ENCODE measurements around the gene KCNJ10. TPM values are rescaled to one million over a fixed set of nuclear protein-coding genes. Genes with fewer than 3 reads are reported as not detected.

Gene KCNJ10
- polyA plus RNA-seq, 1 donor: 0.52 TPM

- no peaks in the 10 kb centered on the region for H3K27me3 ChIP-seq (ENCODE audit: control insufficient read depth, insufficient read depth, low read length)
- no peaks in the 10 kb centered on the region for H3K36me3 ChIP-seq (ENCODE audit: control insufficient read depth, insufficient read depth, low read length)
- H3K27ac ChIP-seq (ENCODE audit: low read length): no peak overlapping the region
- no peaks in the 10 kb centered on the region for H3K9me3 ChIP-seq (ENCODE audit: control insufficient read depth, low read depth, low read length)
- H3K4me3 ChIP-seq (ENCODE audit: low read length): no peak overlapping the region
- no CpG with 5 or more reads among the region's 6 CpGs for WGBS (ENCODE audit: insufficient coverage, low lambda C conversion rate)
- no peaks in the 10 kb centered on the region for H3K4me1 ChIP-seq (ENCODE audit: control insufficient read depth, insufficient read depth, low read length)
- no peak for DNase-seq
These were observed 89.9 kb downstream of the KCNJ10 start for GRCh38 chr1:159980076-159980475.

DNA sequence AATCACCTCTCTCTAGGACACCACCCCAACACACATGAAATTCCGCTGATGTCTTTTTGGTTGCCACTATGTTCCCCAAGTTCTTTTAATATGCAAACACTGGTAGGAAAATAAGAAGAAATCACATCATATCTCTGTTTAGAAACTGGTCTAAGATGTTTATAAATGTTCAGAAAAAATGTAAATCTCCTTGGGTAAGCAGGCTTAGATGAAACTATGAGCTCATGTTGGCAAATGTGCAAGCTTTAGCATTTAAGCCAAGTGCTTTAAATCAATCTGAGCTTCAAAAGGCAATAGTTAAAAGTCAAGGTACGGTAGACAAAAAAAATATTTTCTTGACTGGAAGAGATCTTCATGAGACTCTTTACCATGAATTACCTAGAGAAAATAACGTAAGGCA lies 90.7 kb downstream of the KCNJ10 start:
- no peaks in the 10 kb centered on the region for H3K4me1 ChIP-seq (ENCODE audit: control insufficient read depth, insufficient read depth, low read length)
- no peaks in the 10 kb centered on the region for H3K9me3 ChIP-seq (ENCODE audit: control insufficient read depth, low read depth, low read length)
- WGBS (ENCODE audit: insufficient coverage, low lambda C conversion rate): 89% methylated on average over 2 of the region's 3 CpGs
- H3K4me3 ChIP-seq (ENCODE audit: low read length): no peak overlapping the region
- no peaks in the 10 kb centered on the region for H3K27me3 ChIP-seq (ENCODE audit: control insufficient read depth, insufficient read depth, low read length)
- no peak overlapping the region for H3K27ac ChIP-seq (ENCODE audit: low read length)
- no peaks in the 10 kb centered on the region for H3K36me3 ChIP-seq (ENCODE audit: control insufficient read depth, insufficient read depth, low read length)
- no peak for DNase-seq

- DNase-seq: no peak
- Histone ChIP-seq H3K27ac (ENCODE audit: low read length) (no peak overlapping the region), H3K27me3 (ENCODE audit: control insufficient read depth, insufficient read depth, low read length) (no peaks in the 10 kb centered on the region), H3K9me3 (ENCODE audit: control insufficient read depth, low read depth, low read length) (no peaks in the 10 kb centered on the region), H3K4me3 (ENCODE audit: low read length) (no peak overlapping the region), H3K4me1 (ENCODE audit: control insufficient read depth, insufficient read depth, low read length) (peaks cover 2% of the 10 kb centered on the region), H3K36me3 (ENCODE audit: control insufficient read depth, insufficient read depth, low read length) (no peaks in the 10 kb centered on the region)
- no CpG with 5 or more reads among the region's 2 CpGs for WGBS (ENCODE audit: insufficient coverage, low lambda C conversion rate)
These were observed 91.9 kb downstream of the KCNJ10 start for GRCh38 chr1:159978107-159978398.

DNA sequence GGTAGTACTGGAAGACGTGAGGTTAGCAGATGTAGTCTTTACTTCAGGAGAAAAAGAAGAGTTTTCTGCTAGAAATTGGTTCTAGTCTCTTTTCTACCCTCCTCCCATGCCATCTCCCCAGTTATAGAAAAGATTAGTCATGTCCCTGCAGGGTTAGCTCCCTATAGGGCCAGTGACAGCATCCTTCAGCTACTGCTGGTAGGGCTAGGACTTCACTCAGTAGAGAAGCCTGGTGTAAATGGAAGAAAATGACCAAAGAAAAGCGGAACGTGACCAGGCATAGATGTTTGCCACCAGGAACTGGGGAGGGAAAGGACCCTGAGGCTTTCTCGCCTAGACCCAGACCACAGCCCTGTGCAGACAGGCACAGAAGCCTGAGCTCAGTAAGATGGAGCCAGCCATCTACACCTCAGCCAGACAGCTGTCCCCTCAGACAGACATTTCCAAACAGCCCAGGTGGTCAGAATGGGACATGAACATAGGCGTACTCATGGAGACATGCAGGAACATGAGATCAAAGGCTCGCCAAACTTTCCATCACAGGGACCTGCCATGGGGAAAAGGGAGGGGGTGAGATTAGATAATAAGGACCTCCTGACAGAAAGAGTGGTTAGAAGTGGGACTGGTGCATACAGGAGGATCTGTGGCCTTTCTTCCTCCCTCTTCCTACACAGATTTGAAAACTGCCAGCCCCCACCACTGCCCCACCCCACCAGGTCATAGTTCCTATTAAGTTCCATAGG lies 92.4 kb downstream of the KCNJ10 start:
- WGBS (ENCODE audit: insufficient coverage, low lambda C conversion rate): 90% methylated on average over 2 of the region's 6 CpGs
- no peaks in the 10 kb centered on the region for H3K9me3 ChIP-seq (ENCODE audit: control insufficient read depth, low read depth, low read length)
- no peaks in the 10 kb centered on the region for H3K36me3 ChIP-seq (ENCODE audit: control insufficient read depth, insufficient read depth, low read length)
- DNase-seq: no peak
- H3K27me3 ChIP-seq (ENCODE audit: control insufficient read depth, insufficient read depth, low read length): no peaks in the 10 kb centered on the region
- H3K4me1 ChIP-seq (ENCODE audit: control insufficient read depth, insufficient read depth, low read length): peaks cover 6% of the 10 kb centered on the region
- no peak overlapping the region for H3K27ac ChIP-seq (ENCODE audit: low read length)
- no peak overlapping the region for H3K4me3 ChIP-seq (ENCODE audit: low read length)

GRCh38 chr1:159974350-159974965 lies 95.5 kb downstream of the KCNJ10 start:
- H3K27ac ChIP-seq (ENCODE audit: low read length): no peak overlapping the region
- no peaks in the 10 kb centered on the region for H3K9me3 ChIP-seq (ENCODE audit: control insufficient read depth, low read depth, low read length)
- no CpG with 5 or more reads among the region's 7 CpGs for WGBS (ENCODE audit: insufficient coverage, low lambda C conversion rate)
- no peak for DNase-seq
- H3K27me3 ChIP-seq (ENCODE audit: control insufficient read depth, insufficient read depth, low read length): no peaks in the 10 kb centered on the region
- H3K4me1 ChIP-seq (ENCODE audit: control insufficient read depth, insufficient read depth, low read length): peaks cover 33% of the 10 kb centered on the region
- H3K36me3 ChIP-seq (ENCODE audit: control insufficient read depth, insufficient read depth, low read length): no peaks in the 10 kb centered on the region
- H3K4me3 ChIP-seq (ENCODE audit: low read length): no peak overlapping the region

DNA sequence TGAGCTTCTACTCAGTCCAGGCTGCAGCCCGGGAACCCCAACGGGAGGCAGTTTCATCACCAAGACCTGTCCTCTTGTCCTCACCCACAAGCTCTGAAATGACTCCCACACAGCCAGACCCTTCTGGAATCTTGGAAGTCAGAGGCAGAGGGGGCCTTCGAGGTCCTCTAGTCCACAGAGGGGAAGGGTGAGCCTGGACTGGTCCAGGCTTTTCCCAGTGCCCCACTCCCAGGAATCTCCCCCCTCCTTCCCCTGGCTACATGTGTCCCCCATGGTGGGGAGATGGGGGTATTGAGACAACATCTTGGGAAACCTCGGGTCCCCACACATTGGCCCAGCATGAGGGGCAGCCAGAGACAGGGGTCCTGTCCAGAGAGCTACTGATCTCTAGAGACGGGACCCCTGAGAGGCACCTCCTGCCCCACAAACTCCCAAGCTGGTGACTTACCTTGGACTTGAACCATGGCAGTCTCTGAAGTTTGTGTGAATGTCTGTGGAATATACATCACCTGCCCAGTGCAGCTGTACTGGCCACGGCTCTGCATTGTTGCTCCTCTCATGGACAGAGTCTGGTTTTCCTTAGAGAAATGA lies 96.5 kb downstream of the KCNJ10 start:
- Histone ChIP-seq H3K27me3 (ENCODE audit: control insufficient read depth, insufficient read depth, low read length) (no peaks in the 10 kb centered on the region), H3K9me3 (ENCODE audit: control insufficient read depth, low read depth, low read length) (no peaks in the 10 kb centered on the region), H3K36me3 (ENCODE audit: control insufficient read depth, insufficient read depth, low read length) (no peaks in the 10 kb centered on the region), H3K27ac (ENCODE audit: low read length) (no peak overlapping the region), H3K4me3 (ENCODE audit: low read length) (no peak overlapping the region), H3K4me1 (ENCODE audit: control insufficient read depth, insufficient read depth, low read length) (peaks cover 43% of the 10 kb centered on the region)
- DNase-seq: no peak
- no CpG with 5 or more reads among the region's 6 CpGs for WGBS (ENCODE audit: insufficient coverage, low lambda C conversion rate)

GRCh38 chr1:159972443-159973205 lies 97.3 kb downstream of the KCNJ10 start:
- DNase-seq: no peak
- H3K27me3 ChIP-seq (ENCODE audit: control insufficient read depth, insufficient read depth, low read length): no peaks in the 10 kb centered on the region
- H3K4me1 ChIP-seq (ENCODE audit: control insufficient read depth, insufficient read depth, low read length): peaks cover 43% of the 10 kb centered on the region
- no peak overlapping the region for H3K4me3 ChIP-seq (ENCODE audit: low read length)
- H3K9me3 ChIP-seq (ENCODE audit: control insufficient read depth, low read depth, low read length): no peaks in the 10 kb centered on the region
- H3K27ac ChIP-seq (ENCODE audit: low read length): peak overlapping the region; percentile 48
- H3K36me3 ChIP-seq (ENCODE audit: control insufficient read depth, insufficient read depth, low read length): no peaks in the 10 kb centered on the region
- WGBS (ENCODE audit: insufficient coverage, low lambda C conversion rate): no CpG with 5 or more reads among the region's 8 CpGs

DNA sequence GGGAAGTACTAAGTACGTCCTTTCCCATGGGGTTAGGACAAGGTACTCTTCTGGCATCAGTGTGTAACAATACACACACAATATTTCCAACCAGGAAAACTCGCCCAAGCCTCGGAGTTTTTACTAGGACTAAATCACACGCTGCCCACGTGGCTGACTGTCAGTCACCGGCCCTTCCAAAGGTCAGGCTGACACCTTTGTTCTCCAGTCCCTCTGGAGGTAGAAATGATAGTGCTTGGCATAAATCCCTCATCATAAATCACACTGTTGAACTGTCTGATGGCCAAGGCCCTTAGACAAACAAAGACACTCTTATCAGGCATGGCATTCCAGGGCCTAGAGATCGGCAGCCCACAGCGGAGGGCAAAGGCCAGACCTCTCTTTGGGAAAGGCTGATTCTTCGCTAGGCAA lies 99.0 kb downstream of the KCNJ10 start:
- peak; percentile 92 to 98 for DNase-seq
- Histone ChIP-seq H3K4me3 (ENCODE audit: low read length) (no peak overlapping the region), H3K36me3 (ENCODE audit: control insufficient read depth, insufficient read depth, low read length) (no peaks in the 10 kb centered on the region), H3K4me1 (ENCODE audit: control insufficient read depth, insufficient read depth, low read length) (peaks cover 43% of the 10 kb centered on the region), H3K9me3 (ENCODE audit: control insufficient read depth, low read depth, low read length) (no peaks in the 10 kb centered on the region), H3K27ac (ENCODE audit: low read length) (peak overlapping the region; percentile 61), H3K27me3 (ENCODE audit: control insufficient read depth, insufficient read depth, low read length) (no peaks in the 10 kb centered on the region)
- WGBS (ENCODE audit: insufficient coverage, low lambda C conversion rate): no CpG with 5 or more reads among the region's 9 CpGs

- DNase-seq: no peak
- Histone ChIP-seq H3K4me1 (ENCODE audit: control insufficient read depth, insufficient read depth, low read length) (peaks cover 48% of the 10 kb centered on the region), H3K27ac (ENCODE audit: low read length) (no peak overlapping the region), H3K27me3 (ENCODE audit: control insufficient read depth, insufficient read depth, low read length) (no peaks in the 10 kb centered on the region), H3K36me3 (ENCODE audit: control insufficient read depth, insufficient read depth, low read length) (no peaks in the 10 kb centered on the region), H3K4me3 (ENCODE audit: low read length) (no peak overlapping the region), H3K9me3 (ENCODE audit: control insufficient read depth, low read depth, low read length) (no peaks in the 10 kb centered on the region)
- no CpG with 5 or more reads among the region's 3 CpGs for WGBS (ENCODE audit: insufficient coverage, low lambda C conversion rate)
These were observed 101.1 kb downstream of the KCNJ10 start for GRCh38 chr1:159968901-159969300.

- no peak for DNase-seq
- WGBS (ENCODE audit: insufficient coverage, low lambda C conversion rate): no CpG with 5 or more reads among the region's 2 CpGs
- Histone ChIP-seq H3K36me3 (ENCODE audit: control insufficient read depth, insufficient read depth, low read length) (no peaks in the 10 kb centered on the region), H3K27me3 (ENCODE audit: control insufficient read depth, insufficient read depth, low read length) (no peaks in the 10 kb centered on the region), H3K4me1 (ENCODE audit: control insufficient read depth, insufficient read depth, low read length) (peaks cover 48% of the 10 kb centered on the region), H3K27ac (ENCODE audit: low read length) (no peak overlapping the region), H3K4me3 (ENCODE audit: low read length) (no peak overlapping the region), H3K9me3 (ENCODE audit: control insufficient read depth, low read depth, low read length) (no peaks in the 10 kb centered on the region)
These were observed 104.7 kb downstream of the KCNJ10 start for GRCh38 chr1:159965263-159965662.
